T-cell (primary cell): ENCODE results near the gene CCRL2. TPM values are rescaled to one million over a fixed set of nuclear protein-coding genes. Genes with fewer than 3 reads are reported as not detected.

ENCODE experiments used
- ATAC-seq, 4 experiments: fragments of 200-7000 bp in 3 of 4; fragments of 150-1000 bp in 1 of 4; cut with Tn5 transposase; replicated peaks in 1 of 4; 1 replicate in 3 of 4; 2 replicates in 1 of 4; pipeline ENCODE4 v1.10.0; 2021; ENCODE audit warnings: moderate library complexity in 3 of 4, mild to moderate bottlenecking in 2 of 4, moderate number of reproducible peaks in 1 of 4
- CTCF ChIA-PET, 2 donors: fragments of 300-600 bp; sonication (Branson Sonifier 250); formaldehyde crosslinking; loops; one replicate each; lab custom pipeline; 2022; ENCODE audit warnings: antibody characterized with exemption in 2 of 2; lab: Charles Lee
- POLR2A ChIA-PET, 2 donors: fragments of 300-600 bp; sonication (Branson Sonifier 250); formaldehyde crosslinking; loops; one replicate each; lab custom pipeline; 2022; ENCODE audit warnings: antibody characterized with exemption in 2 of 2; lab: Charles Lee
- DNase-seq, 35 experiments: peaks; one replicate each; pipeline versions ENCODE4 v3.0.0 to v3.0.0-alpha.2; 2013 to 2023
- H3K27ac ChIP-seq: one replicate; pipeline ENCODE4 v1.5.1; 2013; ENCODE audit warnings: low read length
- H3K27me3 ChIP-seq, 2 experiments: replicated peaks in 1 of 2; 1 replicate in 1 of 2; 2 replicates in 1 of 2; pipeline versions ENCODE4 v1.6.1 to v1.7.0; 2013; ENCODE audit warnings: low read length in 1 of 2, mixed read lengths in 1 of 2; ENCODE audit not compliant: control insufficient read depth in 2 of 2, insufficient read depth in 2 of 2; ENCODE audit errors: extremely low read depth in 1 of 2
- H3K36me3 ChIP-seq, 2 donors: 1 replicate in 1 of 2; 2 replicates in 1 of 2; pipeline versions ENCODE4 v1.6.1 to v1.7.0; 2013; ENCODE audit warnings: low read length in 1 of 2; ENCODE audit not compliant: control insufficient read depth in 2 of 2, insufficient read depth in 1 of 2; ENCODE audit errors: extremely low read depth in 1 of 2
- H3K4me1 ChIP-seq, 2 experiments: 1 replicate in 1 of 2; 2 replicates in 1 of 2; pipeline versions ENCODE4 v1.6.1 to v1.7.0; 2013; ENCODE audit warnings: low read length in 2 of 2, mixed read lengths in 1 of 2; ENCODE audit not compliant: insufficient read depth in 2 of 2, control insufficient read depth in 1 of 2; ENCODE audit errors: extremely low read depth in 1 of 2
- H3K4me3 ChIP-seq, 2 donors: 1 replicate in 1 of 2; 2 replicates in 1 of 2; pipeline versions ENCODE4 v1.5.1 to v1.7.0; 2013; ENCODE audit warnings: mild to moderate bottlenecking in 2 of 2, low read length in 1 of 2, moderate library complexity in 1 of 2; ENCODE audit not compliant: control insufficient read depth in 1 of 2; ENCODE audit errors: extremely low read depth in 1 of 2
- H3K9me3 ChIP-seq: 2 replicates; pipeline ENCODE4 v1.7.0; 2013
- H3K27ac Mint-ChIP-seq, 2 donors: one replicate each; pipeline ENCODE4 v1.8.0; 2020 to 2021; ENCODE audit warnings: mild to moderate bottlenecking in 2 of 2, mixed read lengths in 2 of 2
- H3K27me3 Mint-ChIP-seq, 2 donors: one replicate each; pipeline ENCODE4 v1.8.0; 2021 to 2022; ENCODE audit warnings: mixed read lengths in 2 of 2
- H3K36me3 Mint-ChIP-seq: one replicate; pipeline ENCODE4 v1.8.0; 2021; ENCODE audit warnings: mixed read lengths
- H3K4me1 Mint-ChIP-seq, 3 donors: one replicate each; pipeline ENCODE4 v1.8.0; 2020 to 2022; ENCODE audit warnings: mixed read lengths in 3 of 3, mild to moderate bottlenecking in 1 of 3
- H3K4me3 Mint-ChIP-seq, 3 donors: one replicate each; pipeline ENCODE4 v1.8.0; 2020 to 2022; ENCODE audit warnings: mild to moderate bottlenecking in 3 of 3, mixed read lengths in 3 of 3, moderate library complexity in 3 of 3
- H3K9me3 Mint-ChIP-seq, 3 donors: one replicate each; pipeline ENCODE4 v1.8.0; 2020 to 2022; ENCODE audit warnings: mixed read lengths in 3 of 3
- WGBS: methylation state at CpG from one replicate; pipeline ENCODE4 v1.1.5; 2013; ENCODE audit warnings: missing lambda C conversion rate; ENCODE audit not compliant: insufficient coverage; 5-methylcytosine and 5-hydroxymethylcytosine counted together
- total RNA-seq, 35 experiments: library from RNA in 6 of 35; stranded (reverse) in 6 of 35; fragments of 120-200 nt in 1 of 35; gene quantifications; one replicate each; pipeline versions ENCODE4 v1.2.1 to v1.2.4 and lab custom pipeline; 2013 to 2026

CCRL2 gene, protein sequence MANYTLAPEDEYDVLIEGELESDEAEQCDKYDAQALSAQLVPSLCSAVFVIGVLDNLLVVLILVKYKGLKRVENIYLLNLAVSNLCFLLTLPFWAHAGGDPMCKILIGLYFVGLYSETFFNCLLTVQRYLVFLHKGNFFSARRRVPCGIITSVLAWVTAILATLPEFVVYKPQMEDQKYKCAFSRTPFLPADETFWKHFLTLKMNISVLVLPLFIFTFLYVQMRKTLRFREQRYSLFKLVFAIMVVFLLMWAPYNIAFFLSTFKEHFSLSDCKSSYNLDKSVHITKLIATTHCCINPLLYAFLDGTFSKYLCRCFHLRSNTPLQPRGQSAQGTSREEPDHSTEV
- total RNA-seq, result 1 to 10 TPM; 1.1 to 2.5 (median 1.6) TPM
- 3.2 TPM for total RNA-seq (2013)
- 0.85 to 24.9 (median 1.8) reads per million in 29 experiments for total RNA-seq (lab: John Stamatoyannopoulos, UW)

DNA sequence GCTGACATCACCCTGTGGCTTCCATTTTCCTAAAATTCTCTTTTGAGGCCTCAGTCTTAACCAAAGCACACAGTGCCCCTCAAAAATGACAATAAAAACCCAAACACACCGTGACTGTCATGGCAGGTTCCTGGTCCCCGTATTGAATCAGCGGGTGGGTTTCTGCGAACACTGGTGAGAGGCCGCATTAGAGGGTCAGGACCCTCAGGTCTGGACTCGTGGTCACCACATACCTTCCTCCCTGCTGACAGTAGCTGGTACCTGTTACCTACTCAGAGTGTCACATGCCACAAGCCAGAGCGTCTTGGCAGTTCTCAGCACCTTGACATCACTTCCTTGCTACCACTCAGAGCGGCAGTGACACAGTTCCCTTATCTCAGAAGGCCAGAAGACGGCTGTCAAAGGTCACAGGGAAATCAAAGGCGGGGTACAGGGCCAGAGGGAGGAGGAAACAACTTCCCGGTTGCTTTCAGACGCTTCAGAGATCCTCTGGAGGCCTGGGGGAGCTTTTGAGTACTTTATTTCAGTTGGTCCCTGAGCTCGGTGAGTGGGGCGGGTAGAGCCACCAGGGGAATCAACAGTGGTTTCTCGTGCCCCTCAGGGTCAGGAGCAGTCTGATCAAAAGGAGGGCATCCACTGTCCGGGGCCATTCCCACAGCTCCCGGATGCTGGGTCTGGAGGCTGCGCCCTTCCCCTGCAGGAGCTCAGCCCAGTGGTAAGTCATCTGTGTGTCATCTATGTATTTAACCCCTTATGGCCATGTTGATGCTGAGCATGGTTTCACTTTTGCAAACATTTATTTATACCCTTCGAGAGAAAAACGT lies at the start of gene CCRL2, which contains the start of gene CCR5AS:
TSS of gene CCRL2 (plus strand) at position 472 of the 824 bp plus-strand sequence. CDS start 821 bp downstream, outside the sequence.
TSS of gene CCR5AS (minus strand) at position 279 of the 824 bp plus-strand sequence.
- DNase-seq (peak; percentile 9 to 68 (median 34)), ATAC-seq (peak; percentile 64 to 85 (median 78))
- peaks cover 24 to 26% of the 10 kb centered on the region in 2 experiments for H3K4me1 ChIP-seq
- Mint-ChIP-seq H3K27me3 (peaks cover 0 to 3% of the 10 kb centered on the region in 2 donors), H3K4me1 (peaks cover 28 to 35% (median 32%) of the 10 kb centered on the region in 3 donors), H3K9me3 (peaks cover 0 to 4% (median 0%) of the 10 kb centered on the region in 3 donors), H3K27ac (peak within 1 kb of the TSS; percentile 77 to 87), H3K4me3 (peak within 1 kb of the TSS; percentile 75 to 84 (median 77)), H3K36me3 (no peaks in the 10 kb centered on the region)
- 44% methylated on average over 11 of the region's 20 CpGs for WGBS
- no peaks in the 10 kb centered on the region for H3K36me3 ChIP-seq
- peak within 1 kb of the TSS; percentile 77 for H3K27ac ChIP-seq
- H3K27me3 ChIP-seq, result no peaks in the 10 kb centered on the region
- peak within 1 kb of the TSS; percentile 52 to 83 for H3K4me3 ChIP-seq
- POLR2A ChIA-PET, result interaction anchor here in 1 of 2 donors (0.6 kb wide), 1 partner anchor 22 kb away, joined by 3 read pairs; no protein-coding TSS in a partner anchor
- no peaks in the 10 kb centered on the region for H3K9me3 ChIP-seq
- CTCF ChIA-PET, result interaction anchor here (0.6 to 1.3 kb wide), 4 partner anchors 38 to 538 kb away, joined by 3 to 4 read pairs (median 4); no protein-coding TSS in a partner anchor

DNA sequence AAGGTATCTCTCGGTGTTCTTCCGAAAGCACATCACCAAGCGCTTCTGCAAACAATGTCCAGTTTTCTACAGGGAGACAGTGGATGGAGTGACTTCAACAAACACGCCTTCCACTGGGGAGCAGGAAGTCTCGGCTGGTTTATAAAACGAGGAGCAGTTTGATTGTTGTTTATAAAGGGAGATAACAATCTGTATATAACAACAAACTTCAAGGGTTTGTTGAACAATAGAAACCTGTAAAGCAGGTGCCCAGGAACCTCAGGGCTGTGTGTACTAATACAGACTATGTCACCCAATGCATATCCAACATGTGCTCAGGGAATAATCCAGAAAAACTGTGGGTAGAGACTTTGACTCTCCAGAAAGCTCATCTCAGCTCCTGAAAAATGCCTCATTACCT lies 48.6 kb upstream of the CCRL2 start:
- no peaks in the 10 kb centered on the region for H3K36me3 ChIP-seq
- POLR2A ChIA-PET, result no interaction called here
- no peak for ATAC-seq
- WGBS, result 78% methylated on average over 3 of the region's 6 CpGs
- H3K9me3 ChIP-seq, result no peaks in the 10 kb centered on the region
- H3K36me3 Mint-ChIP-seq, result no peaks in the 10 kb centered on the region
- peak overlapping the region; percentile 63 to 81 for H3K27ac Mint-ChIP-seq
- H3K4me3 Mint-ChIP-seq, result peak overlapping the region in 1 of 3 donors; percentile 2
- no peaks in the 10 kb centered on the region for H3K27me3 ChIP-seq
- DNase-seq, result no peak
- peaks cover 2 to 10% of the 10 kb centered on the region in 2 donors for H3K27me3 Mint-ChIP-seq
- peaks cover 14 to 35% of the 10 kb centered on the region in 2 experiments for H3K4me1 ChIP-seq
- CTCF ChIA-PET, result no interaction called here
- no peak overlapping the region for H3K4me3 ChIP-seq
- peaks cover 21 to 74% (median 49%) of the 10 kb centered on the region in 3 donors for H3K4me1 Mint-ChIP-seq
- H3K27ac ChIP-seq, result no peak overlapping the region
- no peaks in the 10 kb centered on the region for H3K9me3 Mint-ChIP-seq

DNA sequence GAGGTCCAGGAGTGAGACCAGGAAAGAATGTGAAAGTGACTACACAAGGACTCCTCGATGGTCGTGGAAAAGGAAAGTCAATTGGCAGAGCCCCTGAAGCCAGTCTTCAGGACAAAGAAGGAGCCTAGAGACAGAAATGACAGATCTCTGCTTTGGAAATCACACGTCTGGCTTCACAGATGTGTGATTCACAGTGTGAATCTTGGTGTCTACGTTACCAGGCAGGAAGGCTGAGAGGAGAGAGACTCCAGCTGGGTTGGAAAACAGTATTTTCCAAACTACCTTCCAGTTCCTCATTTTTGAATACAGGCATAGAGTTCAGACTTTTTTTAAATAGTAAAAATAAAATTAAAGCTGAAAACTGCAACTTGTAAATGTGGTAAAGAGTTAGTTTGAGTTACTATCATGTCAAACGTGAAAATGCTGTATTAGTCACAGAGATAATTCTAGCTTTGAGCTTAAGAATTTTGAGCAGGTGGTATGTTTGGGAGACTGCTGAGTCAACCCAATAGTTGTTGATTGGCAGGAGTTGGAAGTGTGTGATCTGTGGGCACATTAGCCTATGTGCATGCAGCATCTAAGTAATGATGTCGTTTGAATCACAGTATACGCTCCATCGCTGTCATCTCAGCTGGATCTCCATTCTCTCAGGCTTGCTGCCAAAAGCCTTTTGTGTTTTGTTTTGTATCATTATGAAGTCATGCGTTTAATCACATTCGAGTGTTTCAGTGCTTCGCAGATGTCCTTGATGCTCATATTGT lies 47.1 kb upstream of the CCRL2 start:
- no peaks in the 10 kb centered on the region for H3K36me3 Mint-ChIP-seq
- ChIA-PET POLR2A (no interaction called here), CTCF (interaction anchor here in 1 of 2 donors (0.7 to 1.9 kb wide), 3 partner anchors 10 to 84 kb away, joined by 3 to 14 read pairs (median 5); partner anchors contain the start of gene CCR5)
- H3K4me3 Mint-ChIP-seq, result peak overlapping the region in 2 of 3 donors; percentile 26 to 41
- H3K27me3 Mint-ChIP-seq, result peaks cover 0 to 10% of the 10 kb centered on the region in 2 donors
- no peak overlapping the region for H3K4me3 ChIP-seq
- no peaks in the 10 kb centered on the region for H3K27me3 ChIP-seq
- peaks cover 2 to 29% of the 10 kb centered on the region in 2 experiments for H3K4me1 ChIP-seq
- no peaks in the 10 kb centered on the region for H3K36me3 ChIP-seq
- H3K4me1 Mint-ChIP-seq, result peaks cover 7 to 65% (median 40%) of the 10 kb centered on the region in 3 donors
- no peaks in the 10 kb centered on the region for H3K9me3 Mint-ChIP-seq
- no peaks in the 10 kb centered on the region for H3K9me3 ChIP-seq
- ATAC-seq, result peak; percentile 41 to 50 (median 46)
- DNase-seq, result no peak
- WGBS, result 38% methylated on average over 6 of the region's 11 CpGs
- H3K27ac ChIP-seq, result peak overlapping the region; percentile 42
- peak overlapping the region; percentile 65 to 80 for H3K27ac Mint-ChIP-seq

DNA sequence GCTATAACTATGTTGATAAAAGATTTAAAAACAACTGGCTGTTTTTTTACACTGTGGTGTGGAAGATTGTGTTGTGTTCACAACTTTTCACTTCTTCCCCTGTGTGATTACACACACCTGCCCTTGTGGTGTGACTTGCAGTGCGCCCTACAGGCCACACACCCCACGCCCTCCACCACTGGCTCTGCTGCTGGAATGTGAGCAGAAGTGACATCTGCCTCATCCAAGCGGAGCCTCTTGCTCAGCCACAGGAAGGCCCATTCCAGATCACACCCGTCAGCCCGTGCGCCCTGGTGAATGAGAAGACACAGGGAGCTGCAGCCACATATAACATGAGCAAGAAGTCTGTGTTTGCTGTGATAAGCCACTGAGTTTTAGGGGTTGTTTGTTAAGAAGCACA lies 46.2 kb upstream of the CCRL2 start:
- H3K4me3 Mint-ChIP-seq, result no peak overlapping the region
- POLR2A ChIA-PET, result no interaction called here
- peaks cover 0 to 61% (median 36%) of the 10 kb centered on the region in 3 donors for H3K4me1 Mint-ChIP-seq
- ATAC-seq (peak in 2 of 4 experiments; percentile 20 to 45), DNase-seq (peak in 1 of 35 experiments; percentile 12)
- no peaks in the 10 kb centered on the region for H3K9me3 ChIP-seq
- no peak overlapping the region for H3K4me3 ChIP-seq
- peak overlapping the region; percentile 43 for H3K27ac ChIP-seq
- H3K36me3 Mint-ChIP-seq, result no peaks in the 10 kb centered on the region
- CTCF ChIA-PET, result interaction anchor here in 1 of 2 donors (1.0 to 1.9 kb wide), 2 partner anchors 9 to 10 kb away, joined by 4 to 14 read pairs; partner anchors contain the start of gene CCR5
- H3K4me1 ChIP-seq, result peaks cover 0 to 34% of the 10 kb centered on the region in 2 experiments
- WGBS, result 30% methylated on average over 2 of the region's 6 CpGs
- H3K27me3 ChIP-seq, result no peaks in the 10 kb centered on the region
- no peaks in the 10 kb centered on the region for H3K9me3 Mint-ChIP-seq
- peaks cover 0 to 4% of the 10 kb centered on the region in 2 donors for H3K27me3 Mint-ChIP-seq
- H3K36me3 ChIP-seq, result no peaks in the 10 kb centered on the region
- H3K27ac Mint-ChIP-seq, result peak overlapping the region; percentile 75 to 80

DNA sequence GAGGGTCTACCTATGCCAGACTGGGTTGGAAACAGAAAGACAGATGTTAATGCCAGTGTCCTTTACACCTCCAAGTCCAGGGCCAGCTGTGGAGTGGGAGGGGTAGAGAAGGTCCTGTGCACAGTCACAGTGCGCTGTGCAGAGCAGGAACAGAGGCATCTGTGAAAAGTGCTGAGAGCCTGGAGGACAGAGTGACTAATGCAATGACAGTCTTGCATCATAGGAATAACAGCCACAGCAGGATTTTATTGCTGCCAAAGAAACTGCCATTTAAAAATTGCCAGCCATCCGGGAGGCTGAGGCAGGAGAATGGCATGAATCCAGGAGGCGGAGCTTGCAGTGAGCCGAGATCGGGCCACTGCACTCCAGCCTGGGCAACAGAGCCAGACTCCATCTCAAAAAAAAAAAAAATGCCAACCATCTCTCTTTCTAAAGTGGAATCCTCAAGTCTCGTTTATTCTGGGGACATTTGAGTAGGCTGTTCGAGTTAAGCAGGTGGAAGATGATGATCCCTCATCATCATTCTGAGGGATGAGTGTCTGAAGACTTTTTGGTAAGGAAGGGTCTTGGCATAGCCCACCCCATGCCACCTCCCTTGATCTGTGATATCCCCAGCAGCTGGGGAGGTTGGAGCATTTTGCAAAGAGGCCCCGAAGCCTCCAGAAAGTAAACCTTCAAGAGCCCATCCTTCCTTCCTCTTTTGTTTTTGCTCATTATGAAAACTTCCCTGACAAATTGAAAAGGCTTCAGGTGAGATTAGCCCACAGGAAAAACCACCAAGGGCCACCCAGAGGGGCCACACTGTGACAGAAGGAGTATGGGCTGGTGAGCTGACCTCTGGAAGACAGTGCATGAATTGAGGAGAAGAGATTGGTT lies 45.4 kb upstream of the CCRL2 start:
- Mint-ChIP-seq H3K27me3 (no peaks in the 10 kb centered on the region), H3K27ac (peak overlapping the region; percentile 75 to 80), H3K36me3 (no peaks in the 10 kb centered on the region), H3K4me1 (peaks cover 0 to 62% (median 33%) of the 10 kb centered on the region in 3 donors), H3K4me3 (no peak overlapping the region), H3K9me3 (no peaks in the 10 kb centered on the region)
- Histone ChIP-seq H3K4me3 (no peak overlapping the region), H3K4me1 (peaks cover 0 to 42% of the 10 kb centered on the region in 2 experiments), H3K9me3 (no peaks in the 10 kb centered on the region), H3K27me3 (no peaks in the 10 kb centered on the region), H3K27ac (peak overlapping the region; percentile 43), H3K36me3 (no peaks in the 10 kb centered on the region)
- WGBS, result 81% methylated on average over 2 of the region's 8 CpGs
- peak in 2 of 4 experiments; percentile 33 to 34 for ATAC-seq
- POLR2A ChIA-PET, result no interaction called here
- CTCF ChIA-PET, result interaction anchor here in 1 of 2 donors (1.0 kb wide), 1 partner anchor 10 kb away, joined by 4 read pairs; the partner anchor contains the start of gene CCR5
- DNase-seq, result no peak
